ENCODE results near the gene LMAN1L.
A peak's percentile ranks its signal among the peaks of the same experiment; 100 is the strongest.
"Not testable (repeated sequence)": the region's sequence is repeated elsewhere in the genome, so short reads cannot be mapped to it uniquely, and the experiment has no call there.

Gene LMAN1L

DNA sequence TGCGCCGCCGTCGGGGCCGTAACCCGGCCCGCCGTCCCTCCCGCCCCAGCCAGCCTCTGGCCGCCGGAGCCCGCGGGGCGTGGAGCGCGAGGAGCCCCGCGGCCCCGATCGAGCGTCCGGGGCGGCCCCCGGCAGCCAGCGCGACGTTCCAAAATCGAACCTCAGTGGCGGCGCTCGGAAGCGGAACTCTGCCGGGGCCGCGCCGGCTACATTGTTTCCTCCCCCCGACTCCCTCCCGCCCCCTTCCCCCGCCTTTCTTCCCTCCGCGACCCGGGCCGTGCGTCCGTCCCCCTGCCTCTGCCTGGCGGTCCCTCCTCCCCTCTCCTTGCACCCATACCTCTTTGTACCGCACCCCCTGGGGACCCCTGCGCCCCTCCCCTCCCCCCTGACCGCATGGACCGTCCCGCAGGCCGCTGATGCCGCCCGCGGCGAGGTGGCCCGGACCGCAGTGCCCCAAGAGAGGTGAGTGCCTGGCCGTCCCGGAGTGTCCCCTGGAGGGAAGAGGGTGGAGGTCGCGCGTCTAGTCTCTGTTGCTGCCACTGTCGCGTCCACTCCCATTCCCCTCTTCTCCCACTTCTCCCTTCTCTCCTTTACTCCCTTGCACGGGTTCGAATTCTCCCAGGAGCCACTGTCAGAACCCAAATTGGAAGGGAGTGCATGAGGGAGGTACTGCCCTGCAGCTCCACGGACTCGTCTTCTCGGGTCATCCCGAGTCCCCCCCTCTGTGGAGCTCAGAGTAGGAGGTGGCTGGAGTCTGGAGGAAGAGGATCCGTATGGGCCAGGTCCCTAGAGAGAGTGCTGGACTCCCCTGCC, 30.2 kb upstream of the LMAN1L start:
- Histone ChIP-seq H3K27me3 (ENCODE audit: control insufficient read depth, insufficient read depth, low read length, poor library complexity, severe bottlenecking) (peaks cover 15% of the 10 kb centered on the region), H3K4me1 (ENCODE audit: control insufficient read depth, insufficient read depth, low read length) (peaks cover 34% of the 10 kb centered on the region), H3K4me3 (ENCODE audit: insufficient read depth, low read depth, low read length) (peak overlapping the region; percentile 77), H3K9me3 (ENCODE audit: control insufficient read depth, low read length) (no peaks in the 10 kb centered on the region), H3K36me3 (ENCODE audit: control insufficient read depth, insufficient read depth, low read length) (no peaks in the 10 kb centered on the region), H3K27ac (ENCODE audit: insufficient read depth, low read depth, low read length, poor library complexity, severe bottlenecking) (no peak overlapping the region)
- 1% methylated on average over 67 to 72 of the region's 72 CpGs for WGBS, 2 experiments

GRCh38 chr15:74783072-74783807, 29.4 kb upstream of the LMAN1L start:
- WGBS, 2 experiments = 40 to 44% methylated on average over 13 of the region's 13 CpGs
- Histone ChIP-seq H3K9me3 (ENCODE audit: control insufficient read depth, low read length) (no peaks in the 10 kb centered on the region), H3K36me3 (ENCODE audit: control insufficient read depth, insufficient read depth, low read length) (no peaks in the 10 kb centered on the region), H3K27me3 (ENCODE audit: control insufficient read depth, insufficient read depth, low read length, poor library complexity, severe bottlenecking) (peaks cover 15% of the 10 kb centered on the region), H3K4me1 (ENCODE audit: control insufficient read depth, insufficient read depth, low read length) (peaks cover 34% of the 10 kb centered on the region), H3K27ac (ENCODE audit: insufficient read depth, low read depth, low read length, poor library complexity, severe bottlenecking) (no peak overlapping the region), H3K4me3 (ENCODE audit: insufficient read depth, low read depth, low read length) (peak overlapping the region; percentile 77)

DNA sequence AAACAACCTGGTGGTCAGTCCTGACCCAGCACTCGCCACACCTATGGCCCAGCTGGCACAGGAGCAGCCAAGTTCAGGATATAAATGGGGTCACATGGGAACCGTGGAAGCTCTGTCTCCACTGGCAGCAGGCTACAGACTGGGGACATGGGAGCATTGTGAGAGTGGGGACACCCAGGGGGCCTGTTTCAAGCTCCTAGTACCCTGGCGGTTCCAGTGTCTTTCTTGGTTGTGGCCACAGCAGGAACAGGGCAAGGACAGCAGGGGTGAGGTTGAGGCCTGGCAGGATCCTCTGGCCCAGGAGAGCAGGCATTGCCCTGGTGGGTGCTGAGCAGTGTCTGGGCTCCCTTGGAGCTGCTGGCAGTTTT, 28.8 kb upstream of the LMAN1L start:
- no peak overlapping the region for H3K4me3 ChIP-seq (ENCODE audit: insufficient read depth, low read depth, low read length)
- no peaks in the 10 kb centered on the region for H3K36me3 ChIP-seq (ENCODE audit: control insufficient read depth, insufficient read depth, low read length)
- 87 to 89% methylated on average over 3 of the region's 3 CpGs for WGBS, 2 experiments
- H3K27me3 ChIP-seq (ENCODE audit: control insufficient read depth, insufficient read depth, low read length, poor library complexity, severe bottlenecking) = peaks cover 15% of the 10 kb centered on the region
- H3K4me1 ChIP-seq (ENCODE audit: control insufficient read depth, insufficient read depth, low read length) = peaks cover 39% of the 10 kb centered on the region
- H3K9me3 ChIP-seq (ENCODE audit: control insufficient read depth, low read length) = no peaks in the 10 kb centered on the region
- no peak overlapping the region for H3K27ac ChIP-seq (ENCODE audit: insufficient read depth, low read depth, low read length, poor library complexity, severe bottlenecking)

DNA sequence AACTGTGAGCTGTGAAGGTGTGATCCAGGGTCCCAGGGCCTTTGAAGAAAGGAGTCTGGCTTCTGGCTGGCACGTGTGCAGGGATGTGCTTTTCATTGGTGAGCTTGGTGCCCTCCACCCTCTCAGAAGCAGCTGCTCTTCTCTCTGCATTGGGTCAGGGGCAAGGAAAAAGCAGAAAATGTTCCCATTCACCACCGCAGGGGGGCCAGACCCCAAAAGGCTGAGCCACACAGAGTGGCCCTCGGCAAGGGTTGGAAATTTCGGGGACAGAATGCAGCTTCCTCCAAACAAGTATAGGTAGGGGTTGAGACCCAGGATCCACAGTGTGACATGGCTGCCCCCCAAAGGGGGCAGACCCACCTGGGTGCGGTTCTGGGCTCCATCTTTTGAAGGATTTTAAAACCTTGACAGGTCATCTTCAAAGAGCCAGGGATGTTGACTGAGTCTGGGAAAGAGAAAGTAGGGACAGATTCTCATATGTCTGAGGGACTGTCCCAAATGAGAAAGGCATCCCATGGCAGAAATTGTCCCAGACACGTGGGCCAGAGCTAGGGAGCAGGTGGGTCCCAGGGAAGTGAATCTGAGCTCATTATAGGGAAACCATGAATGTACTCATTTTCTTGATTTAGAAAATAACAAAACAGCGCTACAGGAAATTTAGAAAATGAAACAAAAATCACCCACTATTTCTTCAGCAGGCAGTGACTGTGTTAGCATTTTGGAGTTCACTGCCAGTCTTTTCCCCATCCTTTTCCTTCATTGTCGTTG, 28.0 kb upstream of the LMAN1L start:
- Histone ChIP-seq H3K4me3 (ENCODE audit: insufficient read depth, low read depth, low read length) (no peak overlapping the region), H3K4me1 (ENCODE audit: control insufficient read depth, insufficient read depth, low read length) (peaks cover 47% of the 10 kb centered on the region), H3K27ac (ENCODE audit: insufficient read depth, low read depth, low read length, poor library complexity, severe bottlenecking) (no peak overlapping the region), H3K9me3 (ENCODE audit: control insufficient read depth, low read length) (no peaks in the 10 kb centered on the region), H3K36me3 (ENCODE audit: control insufficient read depth, insufficient read depth, low read length) (no peaks in the 10 kb centered on the region), H3K27me3 (ENCODE audit: control insufficient read depth, insufficient read depth, low read length, poor library complexity, severe bottlenecking) (peaks cover 15% of the 10 kb centered on the region)
- WGBS, 2 experiments = 90% methylated on average over 8 of the region's 8 CpGs

DNA sequence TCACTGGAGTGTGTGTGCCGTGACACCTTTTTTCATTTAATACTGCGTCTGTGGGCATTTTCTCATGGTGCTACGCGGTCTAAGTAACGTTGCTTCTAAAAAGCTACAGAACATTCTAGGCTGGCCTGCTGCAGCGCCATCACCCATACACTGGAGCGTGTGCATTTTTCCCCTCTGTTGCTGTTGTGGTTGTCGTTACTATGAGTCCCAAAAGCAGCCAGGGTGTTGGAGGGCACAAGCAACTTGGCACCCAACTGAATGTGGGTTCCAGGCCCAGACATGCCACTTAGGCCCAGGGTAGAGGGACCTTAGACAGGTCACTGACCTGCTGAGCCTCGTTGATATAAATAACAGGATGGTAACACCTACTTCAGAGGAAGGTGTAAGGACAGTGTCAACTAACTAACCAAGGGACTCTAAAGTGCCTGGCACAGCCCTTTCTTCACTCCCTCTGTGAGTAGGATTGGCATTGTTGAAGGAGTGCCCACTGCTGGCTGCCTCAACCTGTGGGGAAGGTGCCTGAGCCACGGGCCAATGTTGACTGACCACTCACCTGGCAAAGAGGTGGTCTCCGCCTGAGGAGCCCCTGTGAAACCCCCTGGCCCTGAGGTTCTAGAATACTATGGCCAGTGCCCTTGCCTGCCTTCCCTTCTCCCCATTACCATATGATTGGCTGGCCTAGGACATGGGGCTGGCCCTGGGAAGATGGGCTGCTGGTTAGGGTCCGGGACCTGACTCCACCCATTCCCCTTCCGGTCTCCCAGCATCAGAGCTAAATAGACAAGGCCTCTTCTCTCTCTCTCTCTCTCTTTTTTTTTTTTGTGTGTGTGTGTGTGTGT, 27.2 kb upstream of the LMAN1L start:
- WGBS, 2 experiments = 90 to 91% methylated on average over 12 to 13 of the region's 13 CpGs
- H3K27ac ChIP-seq (ENCODE audit: insufficient read depth, low read depth, low read length, poor library complexity, severe bottlenecking) = no peak overlapping the region
- H3K9me3 ChIP-seq (ENCODE audit: control insufficient read depth, low read length) = no peaks in the 10 kb centered on the region
- no peak overlapping the region for H3K4me3 ChIP-seq (ENCODE audit: insufficient read depth, low read depth, low read length)
- peaks cover 12% of the 10 kb centered on the region for H3K27me3 ChIP-seq (ENCODE audit: control insufficient read depth, insufficient read depth, low read length, poor library complexity, severe bottlenecking)
- no peaks in the 10 kb centered on the region for H3K36me3 ChIP-seq (ENCODE audit: control insufficient read depth, insufficient read depth, low read length)
- H3K4me1 ChIP-seq (ENCODE audit: control insufficient read depth, insufficient read depth, low read length) = peaks cover 52% of the 10 kb centered on the region

DNA sequence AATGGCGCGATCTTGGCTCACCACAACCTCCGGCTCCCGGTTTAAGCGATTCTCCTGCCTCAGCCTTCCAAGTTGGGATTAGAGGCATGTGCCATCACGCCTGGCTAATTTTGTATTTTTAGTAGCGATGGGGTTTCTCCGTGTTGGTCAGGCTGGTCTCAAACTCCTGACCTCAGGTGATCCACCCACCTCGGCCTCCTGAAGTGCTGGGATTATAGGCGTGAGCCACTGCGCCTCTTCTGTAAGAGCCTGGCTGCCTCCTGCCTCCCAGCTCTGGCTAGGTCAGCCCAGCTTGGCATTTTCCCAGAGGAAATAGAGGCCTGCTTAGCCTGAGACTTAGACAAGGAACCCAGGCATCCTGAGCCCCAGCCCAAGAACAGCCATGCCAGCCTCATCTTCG, 26.6 kb upstream of the LMAN1L start:
- not testable (repeated sequence) for H3K4me3 ChIP-seq (ENCODE audit: insufficient read depth, low read depth, low read length); H3K9me3 ChIP-seq (ENCODE audit: control insufficient read depth, low read length); H3K27ac ChIP-seq (ENCODE audit: insufficient read depth, low read depth, low read length, poor library complexity, severe bottlenecking); H3K27me3 ChIP-seq (ENCODE audit: control insufficient read depth, insufficient read depth, low read length, poor library complexity, severe bottlenecking); H3K36me3 ChIP-seq (ENCODE audit: control insufficient read depth, insufficient read depth, low read length)
- WGBS, 2 experiments = 92 to 94% methylated on average over 12 of the region's 12 CpGs
- H3K4me1 ChIP-seq (ENCODE audit: control insufficient read depth, insufficient read depth, low read length) = peaks cover 48% of the 10 kb centered on the region

GRCh38 chr15:74786551-74787165, 26.0 kb upstream of the LMAN1L start:
- 91 to 93% methylated on average over 7 of the region's 7 CpGs for WGBS, 2 experiments
- H3K27me3 ChIP-seq (ENCODE audit: control insufficient read depth, insufficient read depth, low read length, poor library complexity, severe bottlenecking) = no peaks in the 10 kb centered on the region
- H3K27ac ChIP-seq (ENCODE audit: insufficient read depth, low read depth, low read length, poor library complexity, severe bottlenecking) = no peak overlapping the region
- H3K4me3 ChIP-seq (ENCODE audit: insufficient read depth, low read depth, low read length) = no peak overlapping the region
- no peaks in the 10 kb centered on the region for H3K9me3 ChIP-seq (ENCODE audit: control insufficient read depth, low read length)
- H3K4me1 ChIP-seq (ENCODE audit: control insufficient read depth, insufficient read depth, low read length) = peaks cover 46% of the 10 kb centered on the region
- no peaks in the 10 kb centered on the region for H3K36me3 ChIP-seq (ENCODE audit: control insufficient read depth, insufficient read depth, low read length)

DNA sequence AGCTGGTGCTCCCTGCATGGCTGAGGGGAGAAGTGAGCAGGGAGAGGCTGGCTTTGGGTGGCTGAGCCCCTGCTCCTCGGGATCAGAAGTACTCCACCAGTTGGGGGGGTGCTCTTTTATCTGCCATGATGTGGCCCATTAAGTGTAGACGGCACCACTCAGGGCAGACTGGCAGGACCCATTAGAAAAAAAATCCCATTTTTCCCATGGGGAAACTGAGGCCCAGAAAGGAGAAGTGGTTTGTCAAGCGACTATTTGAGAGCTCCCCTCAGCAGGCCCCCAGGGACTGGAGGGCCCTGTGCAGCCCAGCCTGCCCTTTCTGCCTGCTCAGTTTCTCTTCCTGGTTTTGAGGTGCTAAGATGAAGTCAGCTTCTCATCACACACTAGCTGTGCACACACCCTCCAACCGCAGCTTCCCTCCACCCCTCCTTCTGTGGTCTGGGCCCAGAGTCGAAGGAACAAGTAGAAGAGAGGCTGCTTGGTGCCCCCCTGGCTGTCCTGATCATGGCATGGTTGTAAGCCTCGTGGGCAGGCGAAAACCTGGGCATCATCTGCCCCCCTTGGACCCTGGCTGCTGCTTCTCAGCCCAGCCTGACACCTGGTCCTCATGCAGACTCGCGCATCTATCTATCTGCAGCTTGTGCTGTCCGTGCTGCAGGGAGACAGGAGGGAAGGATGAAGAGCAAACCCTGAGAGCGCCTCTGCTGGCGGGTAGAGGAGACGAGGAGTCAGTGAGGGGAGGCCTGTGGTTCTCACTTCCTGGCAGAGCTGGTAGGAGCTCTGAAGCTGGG, 25.2 kb upstream of the LMAN1L start:
- Histone ChIP-seq H3K4me3 (ENCODE audit: insufficient read depth, low read depth, low read length) (no peak overlapping the region), H3K9me3 (ENCODE audit: control insufficient read depth, low read length) (no peaks in the 10 kb centered on the region), H3K27ac (ENCODE audit: insufficient read depth, low read depth, low read length, poor library complexity, severe bottlenecking) (no peak overlapping the region), H3K27me3 (ENCODE audit: control insufficient read depth, insufficient read depth, low read length, poor library complexity, severe bottlenecking) (no peaks in the 10 kb centered on the region), H3K4me1 (ENCODE audit: control insufficient read depth, insufficient read depth, low read length) (peaks cover 48% of the 10 kb centered on the region), H3K36me3 (ENCODE audit: control insufficient read depth, insufficient read depth, low read length) (no peaks in the 10 kb centered on the region)
- 48% methylated on average over 13 of the region's 13 CpGs for WGBS, 2 experiments

Measured in ectodermal cell (in vitro differentiated cells).